A549 (cell line): ENCODE measurements around the gene LTV1.

Source experiments
- CTCF ChIP-seq: fragments of >200 bp; sonication (Bioruptor Twin); formaldehyde crosslinking; IDR thresholded peaks from 3 replicates; pipeline ENCODE4 v1.5.1; 2016
- EP300 ChIP-seq, 2 experiments: fragments of >200 bp; sonication (Bioruptor Twin); formaldehyde crosslinking; IDR thresholded peaks; 2 replicates in 1 of 2; 3 replicates in 1 of 2; pipeline ENCODE4 v1.6.1; 2016 to 2017
- POLR2AphosphoS2 ChIP-seq: conservative IDR thresholded peaks from 2 replicates; pipeline ENCODE4 v1.6.1; 2012; ENCODE audit warnings: low read length, improper control_type of control experiment, inconsistent platforms
- RAD21 ChIP-seq, 2 experiments: fragments of >200 bp in 1 of 2; sonication (Bioruptor Twin) in 1 of 2; formaldehyde crosslinking in 1 of 2; IDR thresholded peaks in 1 of 2; conservative IDR thresholded peaks in 1 of 2; 2 replicates in 1 of 2; 3 replicates in 1 of 2; pipeline ENCODE4 v1.6.1; 2012 to 2018; ENCODE audit warnings: inconsistent platforms in 1 of 2
- RFX5 ChIP-seq: fragments of 450-650 bp; IDR thresholded peaks from 2 replicates; pipeline ENCODE4 v1.7.1; 2014; ENCODE audit warnings: antibody characterized with exemption, mild to moderate bottlenecking, moderate library complexity

- TF ChIP-seq CTCF (no peak), EP300 (IDR thresholded peaks at IDR 0.05) (no peak), POLR2AphosphoS2 (no peak), RAD21 (conservative IDR thresholded peaks at IDR 0.05 in 1 of 2, IDR thresholded peaks at IDR 0.05 in 1 of 2) (no peak), RFX5 (no peak)
Observed at GRCh38 chr6:143878272-143878760, 35.2 kb downstream of the LTV1 start.
